AG10803 (cell line): ENCODE measurements around the gene CHAC1.

Source experiments
- DNase-seq: peaks from one replicate; pipeline ENCODE4 v3.0.0; 2010; ENCODE audit warnings: low read depth
- H3K4me3 ChIP-seq: 2 replicates; pipeline ENCODE4 v1.5.1; 2011; ENCODE audit warnings: mild to moderate bottlenecking, low read length, control low read depth
- CTCF ChIP-seq: conservative IDR thresholded peaks from 2 replicates; pipeline ENCODE4 v1.5.1; 2011; ENCODE audit warnings: mild to moderate bottlenecking, low read length, control low read depth, inconsistent platforms

CHAC1 gene

GRCh38 chr15:40940296-40940801, 12.9 kb upstream of the CHAC1 start:
- DNase-seq = no peak
- no peak for TF ChIP-seq CTCF
- H3K4me3 ChIP-seq = no peak overlapping the region

GRCh38 chr15:40941068-40941527, 12.2 kb upstream of the CHAC1 start:
- peak overlapping the region; percentile 48 for H3K4me3 ChIP-seq
- TF ChIP-seq CTCF = no peak
- no peak for DNase-seq

GRCh38 chr15:40941528-40942336, 11.5 kb upstream of the CHAC1 start:
- peak; percentile 77 for DNase-seq
- peak; percentile 12; the same call in 1 of the 2 replicates for TF ChIP-seq CTCF
- peak overlapping the region; percentile 64 for H3K4me3 ChIP-seq

- peak; percentile 23 for DNase-seq
- TF ChIP-seq CTCF = no peak
- peak overlapping the region; percentile 64 for H3K4me3 ChIP-seq
Measured at GRCh38 chr15:40942337-40942854, 10.9 kb upstream of the CHAC1 start.

GRCh38 chr15:40942878-40943277, 10.4 kb upstream of the CHAC1 start:
- no peak for DNase-seq
- peak overlapping the region; percentile 64 for H3K4me3 ChIP-seq
- TF ChIP-seq CTCF = no peak

GRCh38 chr15:40943764-40944365, 9.4 kb upstream of the CHAC1 start:
- TF ChIP-seq CTCF = no peak
- H3K4me3 ChIP-seq = no peak overlapping the region
- DNase-seq = no peak
